ENCODE data around the gene DPEP3.
A peak's percentile ranks its signal among the peaks of the same experiment; 100 is the strongest.

Gene DPEP3

DNA sequence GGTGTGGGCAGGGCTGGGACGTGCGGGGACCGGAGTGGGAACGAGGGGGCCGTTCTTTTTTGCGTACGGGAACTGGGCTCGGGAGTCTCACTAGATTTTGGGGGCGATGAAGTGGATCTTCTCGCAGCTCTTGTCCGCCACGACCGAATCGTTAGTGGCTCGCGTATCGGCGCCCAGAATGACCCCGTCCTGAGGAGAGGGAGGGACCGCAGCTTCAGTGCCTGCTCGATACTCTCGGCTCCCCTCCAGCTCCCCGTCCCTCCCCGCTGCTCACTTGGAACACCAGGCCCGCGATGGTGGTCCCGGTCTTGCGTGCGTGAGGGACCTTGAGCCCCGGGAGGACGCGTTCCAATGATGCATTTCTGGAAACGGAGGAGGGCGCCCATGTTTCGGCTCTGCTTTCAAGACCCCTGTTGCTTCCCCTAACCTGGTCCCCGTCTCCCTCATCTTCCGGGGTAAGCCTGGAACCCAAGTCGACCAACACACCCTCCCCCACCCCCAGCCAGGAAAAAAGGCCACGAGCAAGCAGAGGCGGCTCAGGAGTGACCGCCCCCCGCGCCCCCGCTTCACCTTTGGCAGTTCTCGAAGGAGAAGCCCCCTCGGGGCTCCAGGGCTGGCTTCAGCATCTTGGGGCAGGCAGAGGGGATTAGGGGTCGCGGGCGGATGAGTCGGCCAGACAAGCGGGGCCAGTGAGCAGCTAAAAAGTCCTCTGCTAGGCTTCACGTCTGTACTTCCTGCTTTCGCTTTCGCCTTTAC lies 44.0 kb downstream of the DPEP3 start, which contains the start of gene PSMB10:
TSS of gene PSMB10 (minus strand) at position 727 of the 756 bp plus-strand sequence. CDS start at position 626, 101 bp downstream.
- no CpG with 5 or more reads among the region's 54 CpGs for WGBS (ENCODE audit: extremely low coverage, insufficient coverage, low lambda C conversion rate)
- peak; percentile 41 for DNase-seq

DNA sequence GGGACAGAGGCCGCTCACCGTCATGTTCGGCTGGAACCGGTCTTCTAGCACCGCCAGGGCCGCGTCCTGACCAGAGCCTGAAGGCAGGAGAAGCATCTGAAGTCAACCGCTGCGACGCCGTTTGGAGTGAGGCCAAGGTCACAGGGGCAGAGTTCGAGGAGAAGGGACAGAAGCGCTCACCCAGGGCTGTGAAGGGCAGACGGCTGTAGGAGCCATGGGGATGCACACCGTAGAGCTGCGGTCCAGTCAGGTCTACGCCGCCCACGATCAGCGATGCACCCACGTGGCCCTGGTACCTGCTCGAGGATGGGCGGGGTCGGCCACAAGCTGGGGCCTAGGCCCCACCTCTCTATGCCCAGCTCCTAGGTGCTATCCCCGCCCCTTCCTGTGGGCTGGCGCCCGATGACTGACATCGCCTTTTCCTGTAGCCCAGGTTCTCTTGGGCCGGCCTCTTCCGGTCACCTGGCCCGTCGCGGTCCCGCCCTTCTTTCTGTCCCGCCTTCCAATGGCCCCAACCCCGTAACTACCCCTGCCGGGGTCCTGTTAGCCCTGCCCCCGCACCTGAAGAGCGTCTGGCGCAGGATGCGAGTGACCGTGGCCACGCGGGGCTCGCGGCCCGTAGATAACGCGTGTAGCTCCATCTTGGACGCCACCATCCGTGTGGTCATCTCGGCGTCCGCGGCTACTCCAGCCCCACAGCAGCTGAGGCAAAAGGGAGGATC lies 44.7 kb downstream of the DPEP3 start:
- Histone ChIP-seq H3K9ac (ENCODE audit: low read length) (peak overlapping the region; percentile 98), H3K79me1 (ENCODE audit: low read length) (peaks cover 6% of the 10 kb centered on the region), H3K27me3 (ENCODE audit: insufficient read depth, low read length, poor library complexity) (no peaks in the 10 kb centered on the region), H3K4me3 (ENCODE audit: low read length) (peak overlapping the region; percentile 92), H4K8ac (ENCODE audit: low read depth, low read length) (no peak overlapping the region), H3K4ac (ENCODE audit: low read depth, low read length) (peak overlapping the region; percentile 3), H3K23ac (ENCODE audit: low read length) (peak overlapping the region; percentile 87), H2AK5ac (ENCODE audit: low read length) (peak overlapping the region; percentile 15), H2BK5ac (ENCODE audit: low read length) (peak overlapping the region; percentile 65), H3K36me3 (ENCODE audit: control insufficient read depth, insufficient read depth, low read length) (no peaks in the 10 kb centered on the region), H3K56ac (ENCODE audit: low read length) (peak overlapping the region; percentile 100), H2BK120ac (ENCODE audit: low read depth, low read length) (no peak overlapping the region), H3K4me1 (ENCODE audit: control insufficient read depth, low read depth, low read length) (peaks cover 12% of the 10 kb centered on the region), H2BK15ac (replicated peaks; ENCODE audit: low read depth) (no peak overlapping the region), H3K18ac (ENCODE audit: low read length) (peak overlapping the region; percentile 34), H3K27ac (ENCODE audit: low read depth, low read length) (peak overlapping the region; percentile 24), H3K79me2 (ENCODE audit: control insufficient read depth, insufficient read depth, low read length) (no peaks in the 10 kb centered on the region), H3K4me2 (ENCODE audit: low read length) (peak overlapping the region; percentile 73), H4K5ac (ENCODE audit: low read length) (no peak overlapping the region)
- DNase-seq = peak; percentile 99
- no CpG with 5 or more reads among the region's 55 CpGs for WGBS (ENCODE audit: extremely low coverage, insufficient coverage, low lambda C conversion rate)

More for the DNA sequence above, 44.0 kb downstream of the DPEP3 start, which contains the start of gene PSMB10:
- Histone ChIP-seq H2AK5ac (ENCODE audit: low read length) (no peak within 1 kb of the TSS), H3K79me2 (ENCODE audit: control insufficient read depth, insufficient read depth, low read length) (no peaks in the 10 kb centered on the region), H3K27me3 (ENCODE audit: insufficient read depth, low read length, poor library complexity) (no peaks in the 10 kb centered on the region), H3K27ac (ENCODE audit: low read depth, low read length) (peak within 1 kb of the TSS; percentile 24), H3K36me3 (ENCODE audit: control insufficient read depth, insufficient read depth, low read length) (no peaks in the 10 kb centered on the region), H2BK15ac (replicated peaks; ENCODE audit: low read depth) (no peak within 1 kb of the TSS), H2BK120ac (ENCODE audit: low read depth, low read length) (no peak within 1 kb of the TSS), H3K4me1 (ENCODE audit: control insufficient read depth, low read depth, low read length) (peaks cover 12% of the 10 kb centered on the region), H3K56ac (ENCODE audit: low read length) (peak within 1 kb of the TSS; percentile 100), H3K9ac (ENCODE audit: low read length) (peak within 1 kb of the TSS; percentile 98), H4K8ac (ENCODE audit: low read depth, low read length) (no peak within 1 kb of the TSS), H3K4me3 (ENCODE audit: low read length) (peak within 1 kb of the TSS; percentile 92), H2BK5ac (ENCODE audit: low read length) (peak within 1 kb of the TSS; percentile 65), H4K5ac (ENCODE audit: low read length) (no peak within 1 kb of the TSS), H3K18ac (ENCODE audit: low read length) (peak within 1 kb of the TSS; percentile 34), H3K4ac (ENCODE audit: low read depth, low read length) (peak within 1 kb of the TSS; percentile 3), H3K4me2 (ENCODE audit: low read length) (peak within 1 kb of the TSS; percentile 73), H3K79me1 (ENCODE audit: low read length) (peaks cover 6% of the 10 kb centered on the region), H3K23ac (ENCODE audit: low read length) (peak within 1 kb of the TSS; percentile 81)

- Histone ChIP-seq H3K27me3 (ENCODE audit: insufficient read depth, low read length, poor library complexity) (no peaks in the 10 kb centered on the region), H3K23ac (ENCODE audit: low read length) (peak overlapping the region; percentile 87), H3K4me1 (ENCODE audit: control insufficient read depth, low read depth, low read length) (peaks cover 12% of the 10 kb centered on the region), H3K27ac (ENCODE audit: low read depth, low read length) (no peak overlapping the region), H2BK120ac (ENCODE audit: low read depth, low read length) (no peak overlapping the region), H2AK5ac (ENCODE audit: low read length) (peak overlapping the region; percentile 15), H3K79me2 (ENCODE audit: control insufficient read depth, insufficient read depth, low read length) (no peaks in the 10 kb centered on the region), H2BK15ac (replicated peaks; ENCODE audit: low read depth) (no peak overlapping the region), H2BK5ac (ENCODE audit: low read length) (no peak overlapping the region), H3K4ac (ENCODE audit: low read depth, low read length) (no peak overlapping the region), H4K5ac (ENCODE audit: low read length) (no peak overlapping the region), H4K8ac (ENCODE audit: low read depth, low read length) (no peak overlapping the region), H3K4me2 (ENCODE audit: low read length) (peak overlapping the region; percentile 45), H3K36me3 (ENCODE audit: control insufficient read depth, insufficient read depth, low read length) (no peaks in the 10 kb centered on the region), H3K18ac (ENCODE audit: low read length) (no peak overlapping the region), H3K4me3 (ENCODE audit: low read length) (peak overlapping the region; percentile 19), H3K56ac (ENCODE audit: low read length) (peak overlapping the region; percentile 82), H3K9ac (ENCODE audit: low read length) (peak overlapping the region; percentile 86), H3K79me1 (ENCODE audit: low read length) (peaks cover 6% of the 10 kb centered on the region)
- WGBS (ENCODE audit: extremely low coverage, insufficient coverage, low lambda C conversion rate) = no CpG with 5 or more reads among the region's 13 CpGs
- DNase-seq = no peak
Observed at GRCh38 chr16:67935101-67935401, 45.2 kb downstream of the DPEP3 start.

GRCh38 chr16:67934306-67935100 lies 45.8 kb downstream of the DPEP3 start:
- H3K4ac ChIP-seq (ENCODE audit: low read depth, low read length) = no peak overlapping the region
- H2BK120ac ChIP-seq (ENCODE audit: low read depth, low read length) = no peak overlapping the region
- no peaks in the 10 kb centered on the region for H3K27me3 ChIP-seq (ENCODE audit: insufficient read depth, low read length, poor library complexity)
- no peaks in the 10 kb centered on the region for H3K36me3 ChIP-seq (ENCODE audit: control insufficient read depth, insufficient read depth, low read length)
- peaks cover 6% of the 10 kb centered on the region for H3K79me1 ChIP-seq (ENCODE audit: low read length)
- no peak overlapping the region for H4K8ac ChIP-seq (ENCODE audit: low read depth, low read length)
- no peaks in the 10 kb centered on the region for H3K79me2 ChIP-seq (ENCODE audit: control insufficient read depth, insufficient read depth, low read length)
- H3K9ac ChIP-seq (ENCODE audit: low read length) = peak overlapping the region; percentile 86
- DNase-seq = no peak
- H3K4me1 ChIP-seq (ENCODE audit: control insufficient read depth, low read depth, low read length) = peaks cover 12% of the 10 kb centered on the region
- H3K18ac ChIP-seq (ENCODE audit: low read length) = no peak overlapping the region
- peak overlapping the region; percentile 82 for H3K56ac ChIP-seq (ENCODE audit: low read length)
- H3K4me2 ChIP-seq (ENCODE audit: low read length) = peak overlapping the region; percentile 45
- no peak overlapping the region for H2BK15ac ChIP-seq (replicated peaks; ENCODE audit: low read depth)
- WGBS (ENCODE audit: extremely low coverage, insufficient coverage, low lambda C conversion rate) = no CpG with 5 or more reads among the region's 13 CpGs
- H4K5ac ChIP-seq (ENCODE audit: low read length) = no peak overlapping the region
- no peak overlapping the region for H2BK5ac ChIP-seq (ENCODE audit: low read length)
- H3K27ac ChIP-seq (ENCODE audit: low read depth, low read length) = no peak overlapping the region
- peak overlapping the region; percentile 19 for H3K4me3 ChIP-seq (ENCODE audit: low read length)
- H3K23ac ChIP-seq (ENCODE audit: low read length) = peak overlapping the region; percentile 87
- no peak overlapping the region for H2AK5ac ChIP-seq (ENCODE audit: low read length)

GRCh38 chr16:67933805-67934204 lies 46.5 kb downstream of the DPEP3 start:
- Histone ChIP-seq H2BK5ac (ENCODE audit: low read length) (no peak overlapping the region), H3K27me3 (ENCODE audit: insufficient read depth, low read length, poor library complexity) (no peaks in the 10 kb centered on the region), H3K4ac (ENCODE audit: low read depth, low read length) (no peak overlapping the region), H3K79me1 (ENCODE audit: low read length) (peaks cover 6% of the 10 kb centered on the region), H3K79me2 (ENCODE audit: control insufficient read depth, insufficient read depth, low read length) (no peaks in the 10 kb centered on the region), H2BK120ac (ENCODE audit: low read depth, low read length) (no peak overlapping the region), H2AK5ac (ENCODE audit: low read length) (no peak overlapping the region), H3K9ac (ENCODE audit: low read length) (no peak overlapping the region), H3K4me3 (ENCODE audit: low read length) (no peak overlapping the region), H3K27ac (ENCODE audit: low read depth, low read length) (no peak overlapping the region), H3K36me3 (ENCODE audit: control insufficient read depth, insufficient read depth, low read length) (no peaks in the 10 kb centered on the region), H3K56ac (ENCODE audit: low read length) (no peak overlapping the region), H4K5ac (ENCODE audit: low read length) (no peak overlapping the region), H3K4me1 (ENCODE audit: control insufficient read depth, low read depth, low read length) (peaks cover 12% of the 10 kb centered on the region), H3K23ac (ENCODE audit: low read length) (no peak overlapping the region), H4K8ac (ENCODE audit: low read depth, low read length) (no peak overlapping the region), H3K18ac (ENCODE audit: low read length) (no peak overlapping the region), H2BK15ac (replicated peaks; ENCODE audit: low read depth) (no peak overlapping the region), H3K4me2 (ENCODE audit: low read length) (no peak overlapping the region)
- WGBS (ENCODE audit: extremely low coverage, insufficient coverage, low lambda C conversion rate) = no CpG with 5 or more reads among the region's 7 CpGs
- no peak for DNase-seq

Measured in mesendoderm (in vitro differentiated cells).